A204.1 (cell line): ENCODE data around the gene CKS1B.

ENCODE experiments used
- FAIRE-seq: peaks from 2 replicates; lab custom pipeline; 2012; peaks lifted over from hg19 to GRCh38; lab: Jason Lieb, UNC

CKS1B gene

GRCh38 chr1:155002464-155003226 is 28.2 kb downstream of the CKS1B start, which contains the start of gene ZBTB7B:
TSS of gene ZBTB7B (plus strand) at chr1:155002802. CDS start at chr1:155014661, 11,859 bp downstream.
- FAIRE-seq: no peak

GRCh38 chr1:155003227-155003765 is 28.8 kb downstream of the CKS1B start:
- no peak for FAIRE-seq

GRCh38 chr1:155003766-155004351 is 29.4 kb downstream of the CKS1B start:
- no peak for FAIRE-seq

GRCh38 chr1:155004352-155005075 is 30.0 kb downstream of the CKS1B start:
- no peak for FAIRE-seq

GRCh38 chr1:155005076-155006011 is 30.9 kb downstream of the CKS1B start:
- no peak for FAIRE-seq

- no peak for FAIRE-seq
Measured at GRCh38 chr1:155006601-155007101, 32.2 kb downstream of the CKS1B start.

- FAIRE-seq: no peak
Measured at GRCh38 chr1:155007251-155007828, 32.9 kb downstream of the CKS1B start.

GRCh38 chr1:155008015-155008941 is 33.8 kb downstream of the CKS1B start:
- FAIRE-seq: no peak

- FAIRE-seq: no peak
Measured at GRCh38 chr1:155009221-155009711, 34.8 kb downstream of the CKS1B start.

- FAIRE-seq: no peak
Measured at GRCh38 chr1:155009742-155010141, 35.3 kb downstream of the CKS1B start.

GRCh38 chr1:155010211-155010918 is 35.9 kb downstream of the CKS1B start:
- no peak for FAIRE-seq

- FAIRE-seq: no peak
Measured at GRCh38 chr1:155011004-155011416, 36.5 kb downstream of the CKS1B start.

- no peak for FAIRE-seq
Measured at GRCh38 chr1:155011437-155012025, 37.0 kb downstream of the CKS1B start.

- FAIRE-seq: no peak
Measured at GRCh38 chr1:155012026-155012546, 37.6 kb downstream of the CKS1B start.

- no peak for FAIRE-seq
Measured at GRCh38 chr1:155012776-155013602, 38.5 kb downstream of the CKS1B start.

GRCh38 chr1:155013632-155014031 is 39.2 kb downstream of the CKS1B start:
- FAIRE-seq: no peak

GRCh38 chr1:155014709-155015508 is 40.4 kb downstream of the CKS1B start:
- FAIRE-seq: no peak
